DMS 273 (cell line): ENCODE results near the gene CEP95.
"Not testable (repeated sequence)": the region's sequence is repeated elsewhere in the genome, so short reads cannot be mapped to it uniquely, and the experiment has no call there.

ENCODE experiments used
- DNase-seq: peaks from one replicate; lab custom pipeline; 2025; ENCODE audit not compliant: unreplicated experiment; lab: John Stamatoyannopoulos, UW

The CEP95 gene, protein sequence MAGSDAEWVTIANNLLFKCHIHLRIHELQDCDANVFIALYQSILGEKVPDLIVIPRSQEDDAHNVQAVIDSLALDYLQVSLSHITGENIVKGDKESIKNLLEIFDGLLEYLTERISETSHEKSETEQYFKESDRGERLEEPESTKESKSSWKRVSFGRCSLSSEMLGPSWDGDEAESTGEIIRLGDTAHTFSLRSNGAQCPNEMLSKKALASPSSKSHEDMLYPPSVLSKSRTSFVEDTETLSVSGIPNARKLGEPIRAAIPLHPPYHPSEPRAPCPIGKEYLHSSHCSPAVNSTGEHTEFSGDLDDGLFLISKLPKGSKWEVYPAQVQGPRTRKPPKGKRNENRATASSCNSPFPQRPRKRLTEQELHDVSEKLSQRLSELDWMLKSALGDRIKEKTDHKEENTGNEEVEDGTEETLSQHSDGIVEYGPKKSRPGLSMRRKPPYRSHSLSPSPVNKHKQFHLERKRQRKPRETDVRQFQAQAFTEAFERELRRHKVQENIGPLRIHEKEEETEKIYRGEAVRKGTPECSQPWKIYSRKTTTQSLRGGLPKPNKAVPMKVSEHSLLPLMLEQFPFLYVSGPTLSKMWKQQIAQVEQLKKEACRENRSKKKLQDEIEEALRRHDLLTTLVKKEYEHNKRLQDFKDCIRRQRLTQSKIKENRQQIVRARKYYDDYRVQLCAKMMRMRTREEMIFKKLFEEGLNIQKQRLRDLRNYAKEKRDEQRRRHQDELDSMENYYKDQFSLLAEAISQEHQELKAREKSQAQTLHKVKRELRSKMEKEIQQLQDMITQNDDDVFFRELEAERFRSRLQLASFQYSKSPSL

DNA sequence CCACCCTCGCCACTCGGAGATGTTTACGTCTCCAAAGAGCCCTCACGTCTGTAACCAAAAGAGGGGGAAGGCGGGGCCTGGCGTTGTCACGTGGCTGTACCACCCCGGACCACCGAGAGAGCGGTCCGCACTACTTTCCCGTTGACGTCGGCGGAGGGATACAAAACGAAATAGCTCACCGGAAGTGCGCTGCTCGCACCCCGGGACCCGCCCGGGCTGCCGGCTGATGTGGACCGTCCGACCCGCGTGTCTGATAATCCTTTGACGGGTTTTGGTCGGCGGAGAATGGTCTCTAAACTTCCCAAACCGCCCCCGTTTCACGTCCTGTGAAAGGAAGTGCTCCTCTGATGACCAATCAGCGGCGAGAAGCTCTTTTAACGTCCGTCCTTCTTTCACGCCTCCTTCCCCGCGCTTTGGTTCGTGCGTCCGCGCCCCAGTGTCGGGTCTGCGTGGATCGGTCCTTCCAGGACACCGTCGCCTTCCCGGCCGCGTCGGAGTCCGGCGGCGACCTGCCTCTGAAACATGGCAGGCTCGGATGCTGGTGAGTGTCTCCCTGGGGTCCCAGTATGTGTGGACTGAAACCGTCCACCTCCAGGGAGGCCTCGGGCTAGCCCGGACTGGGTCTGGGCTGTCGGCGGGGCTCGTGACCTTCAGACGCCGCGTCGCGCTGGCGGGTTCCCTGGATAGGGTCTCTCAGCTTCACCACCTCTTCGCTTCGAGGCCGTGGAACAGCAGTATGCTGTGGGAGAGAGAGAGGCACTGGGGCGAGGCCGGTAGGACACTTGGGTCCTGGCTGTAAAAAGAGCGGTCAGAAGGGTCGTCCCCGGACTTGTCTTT is at the start of gene CEP95:
CEP95 (plus strand) TSS at position 402 of the 837 bp plus-strand sequence; CDS start at position 523, 121 bp downstream.
- peak; percentile 99 for DNase-seq

DNA sequence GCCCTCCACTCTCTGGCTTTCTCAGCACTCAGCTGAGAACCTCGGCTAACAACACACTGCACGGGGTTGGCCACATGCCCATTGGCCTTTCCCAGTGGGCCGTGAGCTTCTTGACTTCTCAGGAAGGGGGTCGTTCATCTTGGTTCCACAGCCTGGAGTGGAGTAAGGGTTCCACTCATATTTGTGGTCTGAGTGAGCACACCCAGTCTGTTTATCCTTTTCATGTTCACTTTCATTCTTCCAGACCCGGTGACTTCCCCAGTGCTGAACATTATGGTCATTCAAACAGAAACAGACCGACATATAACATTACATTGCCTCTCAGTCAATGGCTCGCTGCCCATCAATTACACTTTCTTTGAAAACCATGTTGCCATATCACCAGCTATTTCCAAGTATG is 49.6 kb upstream of the CEP95 start:
- DNase-seq = no peak

DNA sequence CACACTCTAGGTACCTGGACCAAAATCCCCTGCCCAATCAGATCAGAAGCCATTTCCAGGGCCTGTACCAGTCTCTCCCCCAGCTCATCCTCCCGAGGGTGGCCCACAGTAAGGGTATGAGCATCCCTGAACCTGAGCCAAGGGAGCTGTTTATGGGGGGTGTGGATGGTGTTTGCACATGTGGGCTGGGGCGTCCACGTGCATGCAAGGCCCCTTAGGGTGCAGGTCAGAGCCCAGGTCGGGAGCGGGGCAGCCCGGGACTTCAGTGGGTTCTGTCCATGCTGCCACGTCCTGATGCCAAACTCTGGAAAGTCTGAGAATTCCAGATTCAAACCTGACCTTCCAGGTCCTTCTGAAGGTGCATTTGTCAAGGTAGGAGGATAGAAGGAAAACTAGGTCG is 48.0 kb upstream of the CEP95 start:
- DNase-seq = no peak

DNA sequence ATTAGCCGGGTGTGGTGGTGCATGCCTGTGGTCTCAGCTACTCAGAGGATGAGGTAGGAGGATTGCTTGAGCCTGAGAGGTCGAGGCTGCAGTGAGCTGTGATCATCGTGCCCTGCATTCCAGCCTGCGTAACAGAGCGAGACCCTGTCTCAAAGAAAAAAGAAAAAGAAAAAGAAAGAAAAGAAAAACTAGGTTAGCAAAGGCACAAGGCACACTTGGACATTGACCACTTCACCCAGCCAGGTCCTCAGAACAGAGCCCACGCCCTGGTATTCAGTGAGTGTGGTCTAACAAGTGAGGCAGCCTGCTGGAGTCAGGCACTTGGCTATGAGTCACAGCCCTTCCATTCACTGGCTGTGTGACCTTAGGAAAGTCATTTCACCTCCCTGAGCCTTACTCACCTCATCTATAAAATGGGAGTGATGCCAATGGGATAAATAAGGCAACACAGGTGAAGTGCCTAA is 47.5 kb upstream of the CEP95 start:
- DNase-seq = no peak

DNA sequence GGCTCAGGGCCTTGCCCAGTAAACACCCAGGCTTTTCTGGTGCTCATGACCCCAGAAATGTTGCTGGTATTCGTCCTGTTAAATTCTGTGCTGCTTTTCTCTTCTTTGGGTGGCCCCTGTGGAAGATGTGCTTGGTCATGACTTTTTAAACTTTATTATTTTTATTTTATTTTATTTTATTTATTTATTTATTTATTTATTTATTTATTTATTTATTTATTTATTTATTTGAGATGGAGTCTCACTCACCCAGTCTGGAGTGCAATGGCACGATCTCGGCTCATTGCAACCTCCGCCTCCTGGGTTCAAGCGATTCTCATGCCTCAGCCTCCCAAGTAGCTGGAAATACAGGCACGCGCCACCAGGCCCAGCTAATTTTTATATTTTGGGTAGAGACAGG is 47.0 kb upstream of the CEP95 start:
- not testable (repeated sequence) for DNase-seq

DNA sequence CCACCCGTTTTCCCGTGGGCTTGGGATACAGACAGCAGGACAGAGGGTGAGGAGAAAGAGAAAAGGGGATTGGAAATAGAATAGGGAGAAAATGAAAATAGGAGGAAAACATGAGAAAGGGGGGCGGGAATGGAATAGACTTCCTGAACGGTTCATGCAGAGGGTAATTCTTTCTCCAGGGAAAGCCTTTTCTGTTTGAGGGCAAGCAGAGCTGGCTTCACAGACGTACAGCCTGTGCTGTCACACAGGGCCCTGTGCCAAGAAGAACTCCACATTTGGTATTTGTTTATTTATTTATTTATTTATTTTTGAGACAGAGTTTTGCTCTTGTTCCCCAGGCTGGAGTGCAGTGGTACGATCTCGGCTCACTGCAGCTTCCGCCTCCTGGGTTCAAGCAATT is 45.8 kb upstream of the CEP95 start:
- DNase-seq = no peak

DNA sequence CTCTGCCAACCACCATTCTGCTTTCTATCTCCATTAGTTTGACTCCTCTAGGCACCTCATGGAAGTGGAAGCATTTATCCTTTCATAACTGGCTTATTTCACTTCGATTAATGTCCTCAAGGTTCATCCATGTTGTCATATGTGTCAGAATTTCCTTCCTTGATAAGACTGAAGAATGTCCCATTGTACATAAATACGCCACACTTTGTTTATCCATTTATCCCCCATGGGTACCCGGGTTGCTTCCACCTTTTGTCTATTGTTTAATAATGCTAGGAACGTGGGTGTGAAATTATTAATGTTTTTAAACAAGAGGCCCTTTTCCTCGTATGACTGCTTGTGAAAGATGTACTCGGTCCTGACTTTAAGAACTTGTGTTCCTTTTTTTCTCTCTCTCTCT is 45.0 kb upstream of the CEP95 start:
- no peak for DNase-seq

DNA sequence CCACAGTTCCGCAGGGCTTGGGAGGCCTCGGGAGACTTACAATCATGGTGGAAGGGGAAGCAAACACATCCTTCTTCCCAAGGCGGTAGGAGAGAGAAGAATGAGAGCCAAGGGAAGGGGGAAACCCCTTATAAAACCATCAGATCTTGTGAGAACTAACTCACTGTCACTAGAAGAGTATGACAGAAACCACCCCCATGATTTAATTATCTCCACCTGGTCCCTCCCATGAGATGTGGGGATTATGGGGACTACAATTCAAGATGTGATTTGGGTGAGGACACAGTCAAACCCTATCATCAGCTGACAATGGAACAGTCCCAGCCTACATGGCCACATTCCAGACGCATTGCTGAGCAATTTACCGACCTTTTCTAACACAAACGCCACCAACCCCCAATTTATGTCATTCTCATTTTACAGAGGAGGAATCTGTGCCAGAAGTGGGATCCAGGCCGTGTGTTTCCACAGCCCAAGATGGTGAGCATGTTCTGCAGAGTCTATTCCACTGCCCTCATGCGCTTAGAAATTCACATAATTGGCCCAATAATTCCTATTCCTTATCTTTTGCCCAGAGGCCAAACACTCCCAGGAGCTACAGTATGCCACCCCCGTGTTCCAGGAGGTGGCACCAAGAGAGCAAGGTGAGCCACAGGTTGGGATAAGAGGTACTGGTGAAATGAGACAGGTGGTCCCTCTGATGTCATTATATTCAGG is 40.6 kb upstream of the CEP95 start:
- DNase-seq = no peak

DNA sequence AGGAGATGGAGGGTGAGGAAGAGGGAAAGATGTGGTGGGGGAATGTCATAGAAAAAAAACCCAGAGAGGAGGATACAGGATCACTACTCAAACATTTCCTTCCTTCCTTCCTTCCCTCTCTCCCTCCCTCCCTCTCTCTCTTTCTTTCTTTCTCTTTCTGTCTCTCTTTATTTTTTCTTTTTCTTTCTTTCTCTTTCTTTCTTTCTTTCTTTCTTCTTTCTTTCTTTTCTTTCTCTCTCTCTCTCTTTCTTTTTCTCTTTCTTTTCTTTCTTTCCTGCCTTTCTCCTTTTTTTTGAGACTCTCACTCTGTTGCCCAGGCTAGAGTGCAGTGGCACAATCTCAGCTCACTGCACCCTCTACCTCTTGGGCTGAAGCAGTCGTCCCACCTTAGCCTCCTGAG is 39.9 kb upstream of the CEP95 start:
- DNase-seq = not testable (repeated sequence)

DNA sequence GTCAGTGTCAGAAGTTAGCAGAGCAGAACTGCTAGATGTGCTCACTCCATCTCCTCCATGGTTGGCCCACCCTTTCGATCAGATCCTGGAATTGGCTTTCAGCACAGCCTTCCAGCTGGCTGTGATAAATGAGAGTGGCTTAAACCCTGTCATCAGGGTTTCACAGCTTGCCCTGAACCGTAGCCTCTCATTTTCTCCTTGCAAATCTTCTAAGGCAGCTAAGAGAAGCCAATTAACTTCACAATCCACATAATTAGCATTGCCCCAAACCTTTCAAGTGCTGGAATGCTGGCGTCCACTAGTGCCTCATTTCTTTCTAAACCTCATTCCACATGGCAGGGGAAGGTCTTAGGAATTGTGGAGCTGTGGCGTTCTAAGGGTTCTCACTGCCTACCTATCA is 36.2 kb upstream of the CEP95 start:
- no peak for DNase-seq

DNA sequence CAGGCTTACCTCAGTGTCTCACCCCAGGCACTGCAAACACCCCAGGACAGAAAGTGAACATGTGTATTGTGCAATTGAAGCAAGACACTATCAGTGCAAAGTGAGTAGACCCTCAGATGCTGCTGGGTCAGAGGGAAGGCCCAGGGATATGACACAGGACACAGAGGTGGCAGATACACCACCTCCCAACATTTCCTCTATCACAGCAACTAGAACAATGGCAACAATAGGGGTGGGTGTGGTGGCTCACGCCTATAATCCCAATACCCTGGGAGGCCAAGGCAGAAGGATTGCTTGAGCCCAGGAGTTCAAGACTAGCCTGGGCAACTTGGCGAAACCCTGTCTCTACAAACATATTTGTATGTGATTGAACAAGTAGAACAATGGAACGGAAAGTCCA is 35.3 kb upstream of the CEP95 start:
- DNase-seq = no peak

DNA sequence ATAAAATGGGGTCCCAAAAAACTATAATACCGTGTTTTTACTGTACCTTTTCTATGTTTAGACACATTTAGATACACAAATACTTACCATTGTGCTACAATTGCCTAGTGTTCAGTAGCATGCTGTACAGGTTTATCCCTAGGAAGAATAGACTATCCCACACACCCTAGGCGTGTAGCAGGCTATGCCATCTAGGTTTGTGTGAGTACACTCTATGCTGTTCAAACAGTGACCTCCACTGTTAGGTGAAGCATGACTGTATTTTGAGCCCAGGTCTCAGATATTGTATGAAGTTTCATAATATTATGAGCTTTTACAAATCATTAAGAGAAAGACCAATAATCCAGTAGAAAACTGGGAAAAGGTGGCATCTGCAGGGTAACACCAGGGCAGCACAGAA is 34.2 kb upstream of the CEP95 start:
- DNase-seq = no peak

DNA sequence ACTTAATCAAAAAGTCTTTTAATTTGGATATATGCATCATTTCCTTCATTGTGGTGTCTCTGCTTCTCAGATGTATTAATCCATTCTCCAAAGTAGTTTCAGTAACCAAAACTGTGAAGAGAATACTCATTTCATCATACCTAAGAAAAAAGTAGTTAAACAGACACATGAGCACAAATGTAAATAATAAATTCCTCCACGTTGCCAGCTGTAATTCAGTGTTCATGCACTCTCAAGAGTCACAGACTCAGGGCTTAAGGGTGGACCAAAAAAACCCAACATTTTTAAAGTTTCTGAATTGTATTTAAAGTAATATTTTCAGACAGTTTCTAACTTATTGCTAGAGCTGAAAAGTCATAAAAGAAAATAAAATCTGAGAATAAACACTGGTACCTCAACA is 28.9 kb upstream of the CEP95 start:
- DNase-seq = no peak

DNA sequence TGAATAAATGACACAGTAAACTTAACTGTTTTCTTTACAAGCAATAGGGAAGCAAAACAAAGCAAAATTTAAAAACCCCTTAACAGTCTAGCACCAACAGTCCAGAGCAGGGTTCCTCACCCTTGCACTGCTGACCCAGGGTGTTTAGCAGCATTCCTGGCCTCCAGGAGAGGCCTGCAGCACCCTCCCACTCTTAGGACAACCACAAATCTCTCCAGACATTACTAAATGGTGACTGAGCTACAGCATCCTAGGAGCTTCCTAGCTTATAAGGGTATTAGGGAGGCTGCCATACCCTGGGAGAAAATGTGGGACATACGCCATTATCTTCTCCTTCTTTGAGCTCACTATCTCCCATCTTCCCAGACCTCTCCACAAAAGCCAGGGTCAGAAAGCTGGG is 25.8 kb upstream of the CEP95 start:
- DNase-seq = no peak

DNA sequence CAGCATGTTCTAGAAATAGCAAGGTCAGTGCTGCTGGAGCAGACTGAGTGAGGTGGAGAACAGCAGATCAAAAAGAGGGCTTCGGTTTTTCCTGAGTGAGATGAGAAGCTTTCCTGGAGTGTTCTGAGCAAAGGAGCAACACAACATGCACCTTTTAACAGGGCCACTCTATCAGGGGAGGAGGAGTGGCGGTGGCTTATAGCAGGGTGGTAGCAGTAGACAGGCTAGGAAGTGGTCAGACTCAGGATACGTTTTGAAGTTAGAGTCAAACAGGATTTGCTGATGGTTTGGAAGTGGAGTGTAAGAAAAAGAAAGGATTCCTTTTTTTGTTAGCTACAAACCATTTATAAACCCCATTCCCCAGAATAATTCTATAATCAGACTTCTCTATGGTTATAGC is 22.4 kb upstream of the CEP95 start:
- no peak for DNase-seq

DNA sequence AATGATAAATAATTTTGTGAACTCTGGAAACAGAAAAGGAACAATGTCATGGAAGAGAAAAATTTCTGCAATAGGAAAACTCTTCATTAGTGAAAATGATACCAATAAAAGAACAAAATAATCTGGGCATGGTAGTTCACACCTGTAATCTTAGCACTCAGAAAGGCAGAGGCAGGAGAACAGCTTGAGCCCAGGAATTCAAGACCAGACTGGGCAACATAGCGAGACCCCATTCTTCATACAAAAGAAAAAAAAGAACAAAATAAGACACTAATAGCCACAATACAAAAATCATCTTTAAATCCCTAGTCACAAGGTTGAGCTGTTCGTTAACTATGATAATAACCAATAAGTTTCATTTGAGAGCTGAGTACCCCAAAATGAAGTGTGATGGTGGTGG is 18.5 kb upstream of the CEP95 start:
- no peak for DNase-seq

DNA sequence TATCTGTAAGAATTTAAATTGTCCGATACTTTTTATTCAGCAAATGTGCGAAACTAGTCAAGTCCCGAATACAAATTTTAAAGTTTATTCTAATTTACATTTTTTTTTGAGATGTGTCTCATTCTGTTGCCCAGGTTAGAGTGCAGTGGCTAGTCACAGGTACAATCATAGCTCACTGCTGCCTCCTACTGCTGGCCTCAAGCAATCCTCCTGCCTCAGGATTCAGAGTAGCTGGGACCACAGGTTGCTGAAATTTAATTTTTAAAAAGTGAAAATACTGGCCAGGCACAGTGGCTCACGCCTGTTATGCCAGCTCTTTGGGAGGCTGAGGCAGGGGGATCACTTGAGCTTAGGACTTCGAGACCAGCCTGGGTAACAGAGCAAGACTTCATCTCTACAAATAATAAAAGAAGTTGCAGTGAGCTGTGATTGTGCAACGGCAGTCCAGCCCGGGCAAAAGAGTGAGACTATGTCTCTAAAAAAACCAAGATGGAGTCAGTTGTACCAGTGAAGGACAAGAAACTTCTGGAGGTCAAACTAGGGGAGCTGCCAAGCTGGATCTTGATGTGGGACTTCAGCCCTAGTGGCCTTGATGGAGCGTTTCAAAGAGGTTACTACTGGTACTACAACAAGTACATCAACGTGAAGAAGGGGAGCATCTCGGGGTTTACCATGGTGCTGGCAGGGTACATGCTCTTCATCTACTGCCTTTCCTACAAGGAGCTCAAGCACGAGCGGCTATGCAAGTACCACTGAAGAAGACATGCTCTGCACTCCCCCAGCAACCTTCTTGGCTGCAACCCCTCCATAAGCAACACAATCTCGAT is 15.5 kb upstream of the CEP95 start:
- DNase-seq = peak; percentile 36

DNA sequence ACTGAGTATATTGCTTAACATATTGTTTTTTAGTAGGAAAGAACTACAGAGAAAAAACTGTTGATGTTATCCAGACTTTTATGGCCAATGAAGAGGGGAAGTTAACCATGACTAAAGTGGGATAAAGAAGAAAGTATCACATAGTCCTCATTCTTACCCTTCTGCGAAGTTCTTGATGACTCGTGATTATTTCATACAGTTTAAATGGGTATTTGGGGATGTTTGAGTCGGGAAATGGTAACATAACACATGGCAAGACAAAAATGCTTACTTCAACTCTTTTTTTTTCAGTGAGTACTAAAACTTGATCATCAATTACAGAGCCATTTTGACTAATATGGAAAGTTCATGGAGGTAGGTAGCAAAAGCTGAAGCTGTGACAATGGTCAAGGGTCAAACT is 14.8 kb upstream of the CEP95 start:
- DNase-seq = no peak

DNA sequence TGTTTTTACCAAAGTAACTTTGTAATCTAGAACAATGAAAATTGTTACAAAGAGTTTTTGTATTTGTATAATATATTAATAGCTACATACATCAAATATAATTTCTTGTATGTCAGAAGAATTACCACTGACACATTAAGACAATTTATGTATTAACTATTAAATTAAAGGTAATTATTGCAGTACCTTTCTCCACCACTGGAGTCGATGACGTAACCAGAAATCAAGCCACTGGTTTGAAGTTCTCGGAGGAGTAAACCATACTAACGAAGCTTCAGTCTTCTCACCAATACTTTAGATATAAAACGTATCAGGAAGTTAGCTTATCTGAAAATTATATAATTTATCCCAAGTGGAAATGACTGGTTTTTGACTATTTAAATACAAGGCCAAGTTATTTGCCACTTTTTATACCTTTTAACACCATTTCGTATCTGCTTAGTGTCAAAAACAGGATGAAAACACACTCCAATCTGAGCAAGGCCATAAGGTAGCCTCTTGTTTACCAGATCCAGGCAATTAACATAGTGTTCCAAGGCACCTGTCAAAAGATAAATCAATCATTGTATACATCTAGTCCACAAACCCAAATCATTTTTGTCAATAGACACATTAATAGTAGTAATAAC is 14.2 kb upstream of the CEP95 start:
- DNase-seq = peak; percentile 52
